Measurements from ENCODE around the gene ANO3. TPM values are rescaled to one million over a fixed set of nuclear protein-coding genes. Genes with fewer than 3 reads are reported as not detected.

ANO3 gene
- total and polyA plus RNA-seq, 2 experiments from 2014 or later, result not detected

DNA sequence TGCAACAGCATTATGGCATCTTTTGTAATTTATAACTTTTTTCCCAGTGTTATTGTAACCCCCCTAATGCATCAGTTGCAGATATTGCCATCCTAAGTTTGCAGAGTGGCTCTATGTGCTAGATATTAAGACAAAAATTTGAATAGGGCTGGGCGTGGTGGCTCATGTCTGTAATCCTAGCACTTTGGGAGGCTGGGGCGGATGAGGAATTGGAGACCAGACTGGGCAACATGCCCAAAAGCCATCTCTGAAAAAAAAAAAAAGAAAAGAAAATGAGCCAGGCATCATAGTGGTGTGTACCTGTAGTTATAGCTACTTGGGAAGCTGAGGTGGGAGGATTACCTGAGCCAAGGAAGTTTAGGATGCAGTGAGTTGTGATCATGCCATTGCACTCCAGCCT lies 290.3 kb downstream of the ANO3 start (continued):
- no peak for TF ChIP-seq ZNF462 (CRISPR knock-in tag; IDR thresholded peaks at IDR 0.05)

DNA sequence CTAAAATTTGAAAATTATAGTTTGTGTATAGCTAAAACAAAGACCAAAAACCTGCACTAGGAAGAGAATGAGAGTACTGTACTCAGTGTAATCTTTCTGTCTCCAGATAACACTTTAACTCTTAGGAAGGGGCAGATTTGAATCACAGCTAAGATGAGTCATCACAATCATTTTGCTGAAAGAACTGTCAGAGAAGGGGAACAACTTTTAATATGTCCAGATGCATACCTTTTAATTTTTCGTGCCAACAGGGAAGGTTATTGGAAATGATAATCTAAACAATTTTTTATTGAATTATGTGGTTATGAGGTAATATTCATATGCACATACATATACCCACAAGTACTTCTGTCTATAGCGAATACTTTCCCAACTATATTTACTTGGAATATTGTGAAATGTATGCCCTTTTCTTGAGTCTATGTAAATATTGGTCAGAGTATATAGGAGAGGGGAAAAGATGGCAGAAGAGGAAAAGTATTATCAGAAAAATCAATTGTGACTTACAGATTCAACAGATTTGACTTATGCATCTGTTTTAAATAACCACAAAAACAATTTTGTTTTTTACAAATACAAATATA lies 291.2 kb downstream of the ANO3 start:
- H3K4me1 ChIP-seq (ENCODE audit: insufficient read depth), result 0 out of 2 replicates have a peak, but pooled peaks cover 4% of the 10 kb centered on the region
- no peaks in the 10 kb centered on the region for H3K9me2 ChIP-seq (ENCODE audit: insufficient read depth)
- no peaks in the 10 kb centered on the region for H3K79me2 ChIP-seq (replicated peaks; ENCODE audit: insufficient read depth)
- no peak for ATAC-seq
- no peaks in the 10 kb centered on the region for H3K27me3 Mint-ChIP-seq (ENCODE audit: insufficient read depth, low read depth, poor library complexity)
- H3F3A ChIP-seq (replicated peaks; ENCODE audit: low read depth), result no peaks in the 10 kb centered on the region
- peaks cover 10% of the 10 kb centered on the region for H3K4me1 Mint-ChIP-seq
- H3K27ac ChIP-seq (ENCODE audit: low read depth), result no peak overlapping the region
- H3K4me3 Mint-ChIP-seq, result no peak overlapping the region
- no peak overlapping the region for H3K4me2 ChIP-seq
- no peak overlapping the region for H2AFZ ChIP-seq
- H4K20me1 ChIP-seq (replicated peaks; ENCODE audit: insufficient read depth), result no peaks in the 10 kb centered on the region
- no peaks in the 10 kb centered on the region for H3K36me3 Mint-ChIP-seq (ENCODE audit: low read depth)
- no peaks in the 10 kb centered on the region for H3K36me3 ChIP-seq (ENCODE audit: insufficient read depth)
- DNase-seq (ENCODE audit: low spot score), result no peak
- H3K27ac Mint-ChIP-seq, result no peak overlapping the region
- H3K9me3 Mint-ChIP-seq, result no peaks in the 10 kb centered on the region
- no peaks in the 10 kb centered on the region for H3K27me3 ChIP-seq (ENCODE audit: insufficient read depth)
- no peak overlapping the region for H3K4me3 ChIP-seq
- TF ChIP-seq, protein P1, sequence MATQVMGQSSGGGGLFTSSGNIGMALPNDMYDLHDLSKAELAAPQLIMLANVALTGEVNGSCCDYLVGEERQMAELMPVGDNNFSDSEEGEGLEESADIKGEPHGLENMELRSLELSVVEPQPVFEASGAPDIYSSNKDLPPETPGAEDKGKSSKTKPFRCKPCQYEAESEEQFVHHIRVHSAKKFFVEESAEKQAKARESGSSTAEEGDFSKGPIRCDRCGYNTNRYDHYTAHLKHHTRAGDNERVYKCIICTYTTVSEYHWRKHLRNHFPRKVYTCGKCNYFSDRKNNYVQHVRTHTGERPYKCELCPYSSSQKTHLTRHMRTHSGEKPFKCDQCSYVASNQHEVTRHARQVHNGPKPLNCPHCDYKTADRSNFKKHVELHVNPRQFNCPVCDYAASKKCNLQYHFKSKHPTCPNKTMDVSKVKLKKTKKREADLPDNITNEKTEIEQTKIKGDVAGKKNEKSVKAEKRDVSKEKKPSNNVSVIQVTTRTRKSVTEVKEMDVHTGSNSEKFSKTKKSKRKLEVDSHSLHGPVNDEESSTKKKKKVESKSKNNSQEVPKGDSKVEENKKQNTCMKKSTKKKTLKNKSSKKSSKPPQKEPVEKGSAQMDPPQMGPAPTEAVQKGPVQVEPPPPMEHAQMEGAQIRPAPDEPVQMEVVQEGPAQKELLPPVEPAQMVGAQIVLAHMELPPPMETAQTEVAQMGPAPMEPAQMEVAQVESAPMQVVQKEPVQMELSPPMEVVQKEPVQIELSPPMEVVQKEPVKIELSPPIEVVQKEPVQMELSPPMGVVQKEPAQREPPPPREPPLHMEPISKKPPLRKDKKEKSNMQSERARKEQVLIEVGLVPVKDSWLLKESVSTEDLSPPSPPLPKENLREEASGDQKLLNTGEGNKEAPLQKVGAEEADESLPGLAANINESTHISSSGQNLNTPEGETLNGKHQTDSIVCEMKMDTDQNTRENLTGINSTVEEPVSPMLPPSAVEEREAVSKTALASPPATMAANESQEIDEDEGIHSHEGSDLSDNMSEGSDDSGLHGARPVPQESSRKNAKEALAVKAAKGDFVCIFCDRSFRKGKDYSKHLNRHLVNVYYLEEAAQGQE (IDR thresholded peaks at IDR 0.05; ENCODE audit: unreplicated experiment), result no peak
- TF ChIP-seq JUNB (IDR thresholded peaks at IDR 0.05; ENCODE audit: unreplicated experiment) (no peak), EZH2 (IDR thresholded peaks at IDR 0.05; ENCODE audit: low read depth, unreplicated experiment) (no peak), ZNF462 (CRISPR knock-in tag; IDR thresholded peaks at IDR 0.05) (no peak), STAT1 (IDR thresholded peaks at IDR 0.05; ENCODE audit: unreplicated experiment) (no peak)

All from GM23338 (cell line).